H1 (cell line): Measurements from ENCODE around the gene SLCO4A1. TPM values are rescaled to one million over a fixed set of nuclear protein-coding genes. Genes with fewer than 3 reads are reported as not detected.

ENCODE experiments used
- BCL11A ChIP-seq, 2 experiments: IDR thresholded peaks; one replicate each; pipeline ENCODE4 v1.6.1; 2011; ENCODE audit warnings: low read depth in 2 of 2, low read length in 2 of 2, mild to moderate bottlenecking in 2 of 2
- SUZ12 ChIP-seq: fragments of 200-600 bp; sonication (generic); IDR thresholded peaks from 2 replicates; pipeline ENCODE4 v1.6.1; 2012; ENCODE audit warnings: mild to moderate bottlenecking, inconsistent platforms, low read length, moderate library complexity, mixed read lengths
- polyA plus RNA-seq, 7 experiments: library from polyadenylated mRNA; depleted of rRNA in 3 of 7; stranded (reverse) in 5 of 7; unstranded in 2 of 7; fragments of >200 nt in 5 of 7; fragments of 200-250 nt in 2 of 7; gene quantifications; 1 replicate in 5 of 7; 2 replicates in 1 of 7; 4 replicates in 1 of 7; pipeline versions ENCODE4 v1.2.1 to v1.2.3, GENCODE V29; 2011 to 2013; ENCODE audit warnings: missing spikeins in 2 of 7, mixed read lengths in 2 of 7
- total RNA-seq: library from RNA; stranded (reverse); fragmentation: NEBNext Ultra II Directional; extraction: Animal tissue kit (Norgen Biotek cat#: 25700); gene quantifications from 2 replicates; pipeline ENCODE4 v1.2.1, GENCODE V29; 2021

SLCO4A1 gene
- total and polyA plus RNA-seq, 2 of the 8 experiments (the other 6 are each of a cell fraction or from before 2014, with no cell fraction given): 10.5 to 18.5 TPM

GRCh38 chr20:62595069-62595468 is 47.2 kb upstream of the SLCO4A1 start (continued):
- TF ChIP-seq BCL11A (IDR thresholded peaks at IDR 0.05; ENCODE audit: low read depth in 2 of 2, low read length in 2 of 2) (no peak), SUZ12 (no peak)
